ENCODE data around the gene MTCL1. TPM values are rescaled to one million over a fixed set of nuclear protein-coding genes. Genes with fewer than 3 reads are reported as not detected.
"Not testable (repeated sequence)": the region's sequence is repeated elsewhere in the genome, so short reads cannot be mapped to it uniquely, and the experiment has no call there.

Gene MTCL1
- total RNA-seq, 2 donors from 2014 or later = 4.3 to 4.7 TPM

GRCh38 chr18:8757396-8757997 lies 52.1 kb downstream of the MTCL1 start:
- ATAC-seq (no peak), DNase-seq (no peak)
- intact Hi-C loops (cut with DNase I) = no loop called here

GRCh38 chr18:8758466-8758865 lies 53.1 kb downstream of the MTCL1 start:
- DNase-seq (no peak), ATAC-seq (no peak)
- intact Hi-C loops (cut with DNase I) = no loop called here

GRCh38 chr18:8760984-8761383 lies 55.6 kb downstream of the MTCL1 start:
- DNase-seq (no peak), ATAC-seq (no peak)
- intact Hi-C loops (cut with DNase I) = no loop called here

GRCh38 chr18:8761535-8761934 lies 56.2 kb downstream of the MTCL1 start:
- DNase-seq; intact Hi-C loops (cut with DNase I); ATAC-seq: not testable (repeated sequence)

- DNase-seq (no peak), ATAC-seq (no peak)
- intact Hi-C loops (cut with DNase I) = no loop called here
These were observed 57.6 kb downstream of the MTCL1 start for GRCh38 chr18:8762968-8763367.

GRCh38 chr18:8763611-8764010 lies 58.3 kb downstream of the MTCL1 start:
- intact Hi-C loops (cut with DNase I) = no loop called here
- ATAC-seq = no peak

GRCh38 chr18:8765783-8766463 lies 60.6 kb downstream of the MTCL1 start:
- intact Hi-C loops (cut with DNase I) = no loop called here
- ATAC-seq (peak in 1 of 2 donors; percentile 44), DNase-seq (no peak)

More at GRCh38 chr18:8763611-8764010, 58.3 kb downstream of the MTCL1 start:
- DNase-seq = no peak

GRCh38 chr18:8766559-8767293 lies 61.4 kb downstream of the MTCL1 start:
- ATAC-seq (peak in 1 of 2 donors; percentile 26), DNase-seq (no peak)
- intact Hi-C loops (cut with DNase I) = no loop called here

GRCh38 chr18:8767340-8767739 lies 62.0 kb downstream of the MTCL1 start:
- no peak for ATAC-seq
- no peak for DNase-seq
- intact Hi-C loops (cut with DNase I) = no loop called here

- intact Hi-C loops (cut with DNase I) = no loop called here
- DNase-seq (no peak), ATAC-seq (no peak)
These were observed 64.2 kb downstream of the MTCL1 start for GRCh38 chr18:8769509-8770095.

GRCh38 chr18:8770657-8771056 lies 65.3 kb downstream of the MTCL1 start:
- ATAC-seq (no peak), DNase-seq (no peak)
- intact Hi-C loops (cut with DNase I) = no loop called here

GRCh38 chr18:8771930-8772329 lies 66.6 kb downstream of the MTCL1 start:
- ATAC-seq (peak in 1 of 2 donors; percentile 64), DNase-seq (peak; percentile 55)
- intact Hi-C loops (cut with DNase I) = no loop called here

GRCh38 chr18:8773980-8774379 lies 68.6 kb downstream of the MTCL1 start:
- no peak for DNase-seq
- intact Hi-C loops (cut with DNase I) = no loop called here
- no peak for ATAC-seq

- ATAC-seq = no peak
- DNase-seq = no peak
- intact Hi-C loops (cut with DNase I) = no loop called here
These were observed 70.9 kb downstream of the MTCL1 start for GRCh38 chr18:8776013-8776943.

GRCh38 chr18:8777846-8778245 lies 72.5 kb downstream of the MTCL1 start:
- DNase-seq (no peak), ATAC-seq (no peak)
- intact Hi-C loops (cut with DNase I) = no loop called here

- intact Hi-C loops (cut with DNase I) = no loop called here
- no peak for ATAC-seq
- no peak for DNase-seq
These were observed 73.0 kb downstream of the MTCL1 start for GRCh38 chr18:8778386-8778785.

- intact Hi-C loops (cut with DNase I) = no loop called here
- no peak for ATAC-seq
These were observed 73.5 kb downstream of the MTCL1 start for GRCh38 chr18:8778824-8779223.

GRCh38 chr18:8779251-8779650 lies 73.9 kb downstream of the MTCL1 start:
- no peak for ATAC-seq
- DNase-seq = no peak
- intact Hi-C loops (cut with DNase I) = no loop called here

More at GRCh38 chr18:8778824-8779223, 73.5 kb downstream of the MTCL1 start:
- DNase-seq = no peak

- intact Hi-C loops (cut with DNase I) = no loop called here
- DNase-seq (no peak), ATAC-seq (no peak)
These were observed 74.9 kb downstream of the MTCL1 start for GRCh38 chr18:8780227-8780626.

All from left cardiac atrium (tissue), 4 donors.